Mucosa of stomach (tissue), 1 donor: ENCODE measurements around the gene STN1.

Experiments
- H3K27me3 ChIP-seq: one replicate; pipeline ENCODE4 v1.7.0; 2013; ENCODE audit warnings: mild to moderate bottlenecking, low read length; ENCODE audit not compliant: control insufficient read depth, insufficient read depth
- H3K36me3 ChIP-seq: one replicate; pipeline ENCODE4 v1.7.0; 2013; ENCODE audit warnings: low read length; ENCODE audit not compliant: control insufficient read depth, insufficient read depth
- H3K4me1 ChIP-seq: one replicate; pipeline ENCODE4 v1.7.0; 2013; ENCODE audit warnings: mild to moderate bottlenecking, low read length; ENCODE audit not compliant: control insufficient read depth, insufficient read depth
- H3K4me3 ChIP-seq: one replicate; pipeline ENCODE4 v1.7.0; 2013; ENCODE audit warnings: low read length
- H3K9ac ChIP-seq: one replicate; pipeline ENCODE4 v1.7.0; 2013; ENCODE audit warnings: mild to moderate bottlenecking, low read length, moderate library complexity
- H3K9me3 ChIP-seq: one replicate; pipeline ENCODE4 v1.7.0; 2013; ENCODE audit warnings: mild to moderate bottlenecking, low read length, moderate library complexity; ENCODE audit not compliant: control insufficient read depth
- donor health status: Pancreatic carcinoma.

STN1 gene

GRCh38 chr10:103911021-103911459 is 6.9 kb downstream of the STN1 start:
- H3K9me3 ChIP-seq: no peaks in the 10 kb centered on the region
- no peak overlapping the region for H3K4me3 ChIP-seq
- no peaks in the 10 kb centered on the region for H3K36me3 ChIP-seq
- H3K4me1 ChIP-seq: peaks cover 24% of the 10 kb centered on the region
- no peaks in the 10 kb centered on the region for H3K27me3 ChIP-seq
- H3K9ac ChIP-seq: no peak overlapping the region

GRCh38 chr10:103910442-103911012 is 7.5 kb downstream of the STN1 start:
- no peak overlapping the region for H3K9ac ChIP-seq
- no peaks in the 10 kb centered on the region for H3K27me3 ChIP-seq
- no peak overlapping the region for H3K4me3 ChIP-seq
- peaks cover 1% of the 10 kb centered on the region for H3K36me3 ChIP-seq
- H3K4me1 ChIP-seq: peaks cover 20% of the 10 kb centered on the region
- H3K9me3 ChIP-seq: no peaks in the 10 kb centered on the region

GRCh38 chr10:103905441-103905840 is 12.5 kb downstream of the STN1 start:
- no peaks in the 10 kb centered on the region for H3K9me3 ChIP-seq
- H3K9ac ChIP-seq: no peak overlapping the region
- H3K36me3 ChIP-seq: peaks cover 11% of the 10 kb centered on the region
- H3K4me1 ChIP-seq: peaks cover 16% of the 10 kb centered on the region
- H3K4me3 ChIP-seq: no peak overlapping the region
- no peaks in the 10 kb centered on the region for H3K27me3 ChIP-seq

- no peak overlapping the region for H3K4me3 ChIP-seq
- no peak overlapping the region for H3K9ac ChIP-seq
- no peaks in the 10 kb centered on the region for H3K27me3 ChIP-seq
- H3K36me3 ChIP-seq: peaks cover 11% of the 10 kb centered on the region
- no peaks in the 10 kb centered on the region for H3K4me1 ChIP-seq
- H3K9me3 ChIP-seq: no peaks in the 10 kb centered on the region
Measured at GRCh38 chr10:103901299-103901698, 16.7 kb downstream of the STN1 start.

GRCh38 chr10:103899312-103899711 is 18.7 kb downstream of the STN1 start:
- peaks cover 20% of the 10 kb centered on the region for H3K4me1 ChIP-seq
- no peak overlapping the region for H3K4me3 ChIP-seq
- H3K9me3 ChIP-seq: no peaks in the 10 kb centered on the region
- H3K9ac ChIP-seq: no peak overlapping the region
- no peaks in the 10 kb centered on the region for H3K27me3 ChIP-seq
- H3K36me3 ChIP-seq: peaks cover 6% of the 10 kb centered on the region

GRCh38 chr10:103897241-103897774 is 20.7 kb downstream of the STN1 start:
- Histone ChIP-seq H3K4me1 (peaks cover 32% of the 10 kb centered on the region), H3K4me3 (no peak overlapping the region), H3K9me3 (no peaks in the 10 kb centered on the region), H3K36me3 (peaks cover 6% of the 10 kb centered on the region), H3K9ac (no peak overlapping the region), H3K27me3 (no peaks in the 10 kb centered on the region)

- H3K36me3 ChIP-seq: peaks cover 4% of the 10 kb centered on the region
Measured at GRCh38 chr10:103896225-103896624, 21.8 kb downstream of the STN1 start.

GRCh38 chr10:103895411-103896186 is 22.4 kb downstream of the STN1 start:
- Histone ChIP-seq H3K27me3 (no peaks in the 10 kb centered on the region), H3K9ac (peak overlapping the region; percentile 35), H3K36me3 (no peaks in the 10 kb centered on the region), H3K9me3 (no peaks in the 10 kb centered on the region), H3K4me1 (peaks cover 42% of the 10 kb centered on the region), H3K4me3 (no peak overlapping the region)

More at GRCh38 chr10:103896225-103896624, 21.8 kb downstream of the STN1 start:
- Histone ChIP-seq H3K4me1 (peaks cover 36% of the 10 kb centered on the region), H3K9me3 (no peaks in the 10 kb centered on the region), H3K9ac (no peak overlapping the region), H3K4me3 (no peak overlapping the region), H3K27me3 (no peaks in the 10 kb centered on the region)

- Histone ChIP-seq H3K4me3 (no peak overlapping the region), H3K9ac (peak overlapping the region; percentile 35), H3K36me3 (no peaks in the 10 kb centered on the region), H3K9me3 (no peaks in the 10 kb centered on the region), H3K4me1 (peaks cover 54% of the 10 kb centered on the region), H3K27me3 (no peaks in the 10 kb centered on the region)
Measured at GRCh38 chr10:103894441-103894864, 23.5 kb downstream of the STN1 start.

- peak overlapping the region; percentile 35 for H3K9ac ChIP-seq
- peaks cover 60% of the 10 kb centered on the region for H3K4me1 ChIP-seq
- H3K27me3 ChIP-seq: no peaks in the 10 kb centered on the region
- H3K4me3 ChIP-seq: no peak overlapping the region
- no peaks in the 10 kb centered on the region for H3K36me3 ChIP-seq
- H3K9me3 ChIP-seq: no peaks in the 10 kb centered on the region
Measured at GRCh38 chr10:103893817-103894216, 24.2 kb downstream of the STN1 start.

- H3K9ac ChIP-seq: no peak overlapping the region
- H3K4me3 ChIP-seq: no peak overlapping the region
- H3K27me3 ChIP-seq: no peaks in the 10 kb centered on the region
- no peaks in the 10 kb centered on the region for H3K36me3 ChIP-seq
- peaks cover 73% of the 10 kb centered on the region for H3K4me1 ChIP-seq
- H3K9me3 ChIP-seq: no peaks in the 10 kb centered on the region
Measured at GRCh38 chr10:103892181-103892580, 25.8 kb downstream of the STN1 start.

- Histone ChIP-seq H3K4me3 (no peak overlapping the region), H3K9me3 (no peaks in the 10 kb centered on the region), H3K9ac (peak overlapping the region; percentile 57), H3K4me1 (peaks cover 67% of the 10 kb centered on the region), H3K36me3 (no peaks in the 10 kb centered on the region), H3K27me3 (no peaks in the 10 kb centered on the region)
Measured at GRCh38 chr10:103890688-103891087, 27.3 kb downstream of the STN1 start.
